Measurements from ENCODE around the gene STAMBP.

STAMBP gene

GRCh38 chr2:73821669-73822068 is 7.1 kb upstream of the STAMBP start:
- Histone ChIP-seq H4K20me1 (ENCODE audit: control insufficient read depth, insufficient read depth, low read depth, low read length) (no peaks in the 10 kb centered on the region), H3K36me3 (ENCODE audit: control insufficient read depth, low read length) (no peaks in the 10 kb centered on the region), H3K9me3 (ENCODE audit: control insufficient read depth, insufficient read depth, low read length) (no peaks in the 10 kb centered on the region), H3K9me2 (replicated peaks; ENCODE audit: control insufficient read depth, low read length) (no peaks in the 10 kb centered on the region), H3K79me2 (ENCODE audit: control insufficient read depth, low read length) (no peaks in the 10 kb centered on the region), H3K4me2 (ENCODE audit: low read length) (no peak overlapping the region), H3K27me3 (ENCODE audit: control insufficient read depth, low read length) (no peaks in the 10 kb centered on the region), H3F3A (ENCODE audit: control insufficient read depth, insufficient read depth) (no peaks in the 10 kb centered on the region), H3K27ac (ENCODE audit: low read depth, low read length) (no peak overlapping the region), H3K4me3 (ENCODE audit: low read length) (no peak overlapping the region), H3K4me1 (ENCODE audit: control insufficient read depth, low read length) (peaks cover 14% of the 10 kb centered on the region)
- TF ChIP-seq EZH2phosphoT487 (IDR thresholded peaks at IDR 0.05; ENCODE audit: borderline replicate concordance, low read length) = no peak
- TF ChIP-seq CTCF (IDR thresholded peaks at IDR 0.05; ENCODE audit: low read depth, low read length, poor library complexity, severe bottlenecking) = no peak

DNA sequence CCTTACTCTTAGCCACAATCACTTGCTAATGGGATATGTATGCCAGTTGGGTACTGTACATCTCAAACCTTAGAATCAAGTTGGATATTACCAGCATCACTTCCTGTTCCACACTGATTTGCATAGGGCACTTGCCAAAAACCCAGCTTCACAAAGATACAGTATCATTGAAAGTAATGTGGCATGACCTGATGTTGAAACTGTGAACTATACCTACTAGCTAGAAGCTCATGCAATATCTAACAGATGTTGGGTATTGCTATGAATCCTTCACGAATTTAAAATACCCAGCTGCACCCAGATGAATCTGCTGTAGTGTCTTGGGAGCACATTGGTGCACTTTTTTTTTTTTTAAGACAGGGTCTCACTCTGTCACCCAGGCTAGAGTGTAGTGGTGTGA is 6.5 kb upstream of the STAMBP start:
- no peak overlapping the region for H3K27ac ChIP-seq (ENCODE audit: low read depth, low read length)
- no peak overlapping the region for H3K4me2 ChIP-seq (ENCODE audit: low read length)
- H3K4me1 ChIP-seq (ENCODE audit: control insufficient read depth, low read length) = peaks cover 14% of the 10 kb centered on the region

DNA sequence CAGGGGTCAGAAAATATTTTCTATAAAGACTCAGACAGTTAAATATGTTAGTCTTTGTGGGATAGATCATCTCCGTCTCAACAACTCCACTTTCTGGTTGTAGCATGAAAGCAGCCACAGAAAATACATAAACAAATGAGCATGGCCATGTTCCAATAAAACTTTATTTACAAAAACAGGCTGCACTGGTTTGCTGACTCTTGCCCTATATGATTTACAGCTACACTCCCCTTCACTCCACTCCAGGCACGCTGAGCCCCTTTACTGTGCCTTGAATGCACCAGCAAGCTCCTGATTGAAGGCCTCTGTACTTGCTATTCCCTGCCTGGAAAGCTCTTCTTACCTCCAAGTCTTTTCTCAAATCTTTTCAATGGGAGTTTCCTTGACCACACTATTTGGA is 5.8 kb upstream of the STAMBP start:
- TF ChIP-seq CTCF (IDR thresholded peaks at IDR 0.05; ENCODE audit: low read depth, low read length, poor library complexity, severe bottlenecking) (no peak), EZH2phosphoT487 (IDR thresholded peaks at IDR 0.05; ENCODE audit: borderline replicate concordance, low read length) (no peak)

More for the DNA sequence above, 6.5 kb upstream of the STAMBP start:
- Histone ChIP-seq H3K36me3 (ENCODE audit: control insufficient read depth, low read length) (no peaks in the 10 kb centered on the region), H3K27me3 (ENCODE audit: control insufficient read depth, low read length) (no peaks in the 10 kb centered on the region), H3K9me3 (ENCODE audit: control insufficient read depth, insufficient read depth, low read length) (no peaks in the 10 kb centered on the region), H3K79me2 (ENCODE audit: control insufficient read depth, low read length) (no peaks in the 10 kb centered on the region), H3K4me3 (ENCODE audit: low read length) (no peak overlapping the region), H3F3A (ENCODE audit: control insufficient read depth, insufficient read depth) (no peaks in the 10 kb centered on the region), H4K20me1 (ENCODE audit: control insufficient read depth, insufficient read depth, low read depth, low read length) (no peaks in the 10 kb centered on the region), H3K9me2 (replicated peaks; ENCODE audit: control insufficient read depth, low read length) (no peaks in the 10 kb centered on the region)
- TF ChIP-seq CTCF (IDR thresholded peaks at IDR 0.05; ENCODE audit: low read depth, low read length, poor library complexity, severe bottlenecking) (no peak), EZH2phosphoT487 (IDR thresholded peaks at IDR 0.05; ENCODE audit: borderline replicate concordance, low read length) (no peak)

More for the DNA sequence above, 5.8 kb upstream of the STAMBP start:
- no peaks in the 10 kb centered on the region for H3K36me3 ChIP-seq (ENCODE audit: control insufficient read depth, low read length)
- no peak overlapping the region for H3K27ac ChIP-seq (ENCODE audit: low read depth, low read length)
- H3K4me3 ChIP-seq (ENCODE audit: low read length) = no peak overlapping the region
- H3K79me2 ChIP-seq (ENCODE audit: control insufficient read depth, low read length) = no peaks in the 10 kb centered on the region; the same call in 1 of the 2 replicates
- H4K20me1 ChIP-seq (ENCODE audit: control insufficient read depth, insufficient read depth, low read depth, low read length) = no peaks in the 10 kb centered on the region
- no peaks in the 10 kb centered on the region for H3K9me3 ChIP-seq (ENCODE audit: control insufficient read depth, insufficient read depth, low read length)
- H3K9me2 ChIP-seq (replicated peaks; ENCODE audit: control insufficient read depth, low read length) = no peaks in the 10 kb centered on the region
- no peak overlapping the region for H3K4me2 ChIP-seq (ENCODE audit: low read length)
- H3F3A ChIP-seq (ENCODE audit: control insufficient read depth, insufficient read depth) = no peaks in the 10 kb centered on the region
- H3K4me1 ChIP-seq (ENCODE audit: control insufficient read depth, low read length) = peaks cover 19% of the 10 kb centered on the region
- H3K27me3 ChIP-seq (ENCODE audit: control insufficient read depth, low read length) = no peaks in the 10 kb centered on the region

Measured in DOHH2 (cell line).